Measurements from ENCODE around the gene CPVL.

Gene CPVL

DNA sequence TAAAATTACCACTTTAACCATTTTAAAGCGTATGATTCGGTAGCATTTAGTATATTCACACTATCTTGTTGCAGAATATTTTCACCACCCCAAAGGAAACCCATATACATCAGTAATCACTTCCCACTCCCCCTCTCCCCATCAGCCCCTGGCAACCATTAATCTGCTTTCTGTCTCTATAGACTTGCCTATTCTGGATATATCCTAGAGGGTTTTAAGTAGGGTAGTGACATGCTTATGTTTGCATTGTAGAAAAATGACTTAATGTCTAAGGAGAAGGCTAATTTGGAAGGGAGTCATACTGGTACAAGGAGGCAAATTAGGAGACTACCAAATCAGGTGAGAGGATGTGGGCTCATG, 145.6 kb downstream of the CPVL start:
- DNase-seq (ENCODE audit: low spot score) = no peak

DNA sequence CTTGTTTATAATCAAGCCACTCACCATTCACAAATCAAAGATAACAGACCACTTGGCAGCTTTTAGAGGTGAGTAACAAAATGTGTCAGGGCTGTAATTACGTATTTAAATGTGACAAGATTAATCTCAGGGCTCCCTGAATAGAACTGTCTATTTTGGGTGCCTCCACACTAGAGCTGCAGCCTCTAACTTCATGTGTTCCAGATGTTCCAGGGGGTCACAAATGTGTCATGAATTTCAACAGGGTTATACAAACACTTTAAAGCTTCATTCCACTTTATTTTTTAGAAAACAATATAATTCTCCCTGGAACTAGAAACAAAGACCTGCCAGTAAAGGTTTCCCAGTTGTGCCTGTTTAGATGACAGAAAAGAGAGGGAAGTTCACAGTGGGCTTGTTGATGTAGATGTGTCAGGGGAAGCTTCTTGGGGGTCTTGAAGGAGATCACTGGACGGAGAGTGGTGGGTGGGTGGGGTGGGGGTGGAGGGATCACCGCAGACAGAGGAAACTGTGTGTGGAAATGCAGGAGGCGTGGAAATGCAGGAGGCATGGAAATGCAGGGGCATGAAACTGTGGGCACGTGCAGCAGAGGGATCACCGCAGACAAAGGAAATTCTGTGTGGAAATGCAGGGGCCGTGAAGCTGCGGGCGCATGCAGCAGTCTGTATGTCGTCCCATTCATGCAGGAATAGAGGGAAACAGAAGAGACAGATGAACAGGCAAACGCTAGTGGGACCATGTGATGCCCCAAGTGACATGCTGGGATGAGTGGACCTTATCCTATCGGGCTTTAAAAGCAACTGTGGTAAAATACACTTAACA, 146.2 kb downstream of the CPVL start:
- DNase-seq (ENCODE audit: low spot score) = no peak

DNA sequence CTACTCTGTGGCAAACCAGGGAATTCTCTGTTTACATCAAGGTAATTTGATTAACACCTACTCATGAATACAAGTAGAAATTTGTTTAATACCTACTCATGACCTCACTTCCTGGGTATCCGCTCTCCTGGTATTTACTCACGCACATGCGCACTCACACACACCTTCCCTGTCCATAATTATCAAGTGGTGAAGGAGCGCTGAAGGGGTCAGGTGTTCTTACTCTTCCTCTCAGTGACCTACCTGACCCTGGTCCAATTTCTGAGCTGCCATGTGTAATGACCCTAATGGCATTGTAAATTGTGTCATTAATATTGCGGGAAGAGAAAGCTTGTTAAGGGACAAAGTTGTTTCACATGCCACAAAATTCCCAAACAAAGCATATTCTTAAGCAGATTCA, 146.9 kb downstream of the CPVL start:
- no peak for DNase-seq (ENCODE audit: low spot score)

DNA sequence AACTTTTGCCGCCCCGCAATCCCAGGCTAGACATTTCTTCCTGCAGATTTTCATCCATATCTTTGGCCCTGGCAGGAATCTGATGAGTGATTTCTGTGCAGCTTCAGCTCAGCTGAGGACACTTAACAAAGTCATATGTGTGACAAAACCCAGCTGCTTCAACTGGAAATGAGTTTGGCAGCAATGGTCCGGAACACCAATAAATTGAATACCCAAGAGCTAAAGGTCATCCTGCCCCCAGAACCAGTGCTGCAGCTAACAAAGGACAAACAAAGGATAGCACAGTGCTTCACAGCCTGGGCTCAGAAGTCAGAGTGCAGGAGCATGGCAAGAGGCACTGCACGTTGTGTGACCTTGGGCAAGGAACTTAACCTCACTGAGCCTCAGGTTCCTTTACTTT, 148.2 kb downstream of the CPVL start:
- DNase-seq (ENCODE audit: low spot score) = no peak

DNA sequence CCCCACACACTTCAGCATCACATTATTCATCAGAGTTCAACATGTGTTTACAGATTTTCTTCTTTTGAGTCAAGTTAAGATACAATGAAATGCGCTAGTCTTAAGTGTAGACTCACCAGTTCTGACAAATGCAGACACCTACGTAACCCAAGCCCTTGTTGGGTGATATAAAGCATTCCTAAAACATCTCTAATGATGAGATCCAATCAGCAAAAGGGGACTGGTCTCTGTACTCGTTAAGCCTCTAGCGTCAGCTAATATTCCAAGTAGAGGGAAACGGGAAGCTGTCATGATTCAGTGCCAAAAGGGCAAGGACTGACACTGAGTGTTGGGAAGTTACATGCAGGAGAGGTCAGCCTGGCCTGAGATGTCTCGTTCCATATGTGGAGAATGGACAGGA, 149.5 kb downstream of the CPVL start:
- no peak for DNase-seq (ENCODE audit: low spot score)

DNA sequence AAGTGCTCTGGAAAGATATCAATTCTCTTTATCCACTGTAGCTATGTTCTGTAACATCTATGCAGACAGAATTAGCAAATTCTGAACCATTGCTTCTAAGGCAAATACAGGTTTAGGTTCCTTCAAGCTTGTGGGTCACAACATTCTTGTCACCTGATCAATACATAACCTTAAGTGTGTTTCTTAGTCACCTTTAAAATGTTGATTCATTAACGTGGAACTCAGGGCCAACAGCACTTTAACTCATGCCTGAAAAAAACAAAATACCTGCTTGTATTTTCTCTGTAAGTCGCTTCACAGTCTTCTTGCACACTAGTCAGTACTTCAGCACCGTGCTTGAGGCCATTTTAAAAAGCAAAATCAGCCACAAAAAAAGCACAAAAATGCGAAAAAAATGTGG, 153.0 kb downstream of the CPVL start:
- no peak for DNase-seq (ENCODE audit: low spot score)

DNA sequence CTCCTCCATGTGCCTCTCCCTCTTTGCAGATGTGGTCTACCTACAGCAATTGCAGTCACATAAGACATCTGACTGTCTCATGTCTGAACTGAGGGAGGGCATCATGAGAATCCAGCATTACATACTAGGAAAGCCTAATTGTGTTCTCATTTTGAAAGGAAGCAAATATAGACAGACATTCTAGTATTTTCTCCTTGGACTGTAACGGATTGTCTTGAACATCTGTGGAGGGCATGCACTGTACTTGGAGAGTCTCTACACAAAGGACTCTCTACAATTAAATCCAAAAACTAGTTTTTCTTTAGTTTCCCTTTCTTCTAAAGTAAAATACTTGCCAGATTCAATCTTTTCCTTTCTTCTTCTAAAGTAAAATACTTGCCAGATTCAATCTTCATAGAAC, 153.5 kb downstream of the CPVL start:
- DNase-seq (ENCODE audit: low spot score) = no peak

DNA sequence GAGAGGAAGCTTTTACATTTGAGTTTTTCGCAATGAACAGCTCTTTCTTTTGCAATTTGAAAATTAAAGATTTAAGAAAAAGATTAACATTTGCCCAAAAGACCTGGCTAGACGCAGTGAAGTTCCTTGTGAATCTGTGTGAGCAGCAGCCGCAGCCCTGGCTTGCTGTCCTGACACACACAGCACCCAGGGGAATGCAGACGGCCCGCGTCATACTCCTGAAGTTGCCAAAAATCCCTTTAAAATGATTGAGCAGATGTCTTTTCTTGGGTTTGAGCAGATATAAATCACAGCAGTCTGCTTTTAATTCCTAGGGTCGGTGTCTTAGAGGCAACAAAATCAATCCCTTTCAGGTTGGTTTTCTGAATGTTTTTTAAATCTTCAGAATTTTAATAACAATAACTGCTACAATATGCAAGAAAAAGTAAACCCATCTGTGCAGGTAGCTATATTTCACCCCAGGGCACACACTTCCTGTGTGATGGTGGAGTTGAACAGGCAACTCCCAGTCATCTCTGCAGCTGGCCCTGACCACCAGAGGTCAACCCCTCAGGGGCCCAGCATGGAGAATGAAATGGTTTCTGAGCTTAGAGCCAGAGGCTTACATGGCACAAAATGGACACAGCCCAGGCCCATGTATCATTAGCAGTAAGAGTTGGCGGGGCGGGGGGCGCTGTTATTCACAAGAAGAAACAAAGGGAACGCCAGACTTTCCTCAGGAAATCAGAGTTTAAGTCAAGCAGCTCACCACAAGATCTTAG, 156.0 kb downstream of the CPVL start:
- peak; percentile 80 for DNase-seq (ENCODE audit: low spot score)

DNA sequence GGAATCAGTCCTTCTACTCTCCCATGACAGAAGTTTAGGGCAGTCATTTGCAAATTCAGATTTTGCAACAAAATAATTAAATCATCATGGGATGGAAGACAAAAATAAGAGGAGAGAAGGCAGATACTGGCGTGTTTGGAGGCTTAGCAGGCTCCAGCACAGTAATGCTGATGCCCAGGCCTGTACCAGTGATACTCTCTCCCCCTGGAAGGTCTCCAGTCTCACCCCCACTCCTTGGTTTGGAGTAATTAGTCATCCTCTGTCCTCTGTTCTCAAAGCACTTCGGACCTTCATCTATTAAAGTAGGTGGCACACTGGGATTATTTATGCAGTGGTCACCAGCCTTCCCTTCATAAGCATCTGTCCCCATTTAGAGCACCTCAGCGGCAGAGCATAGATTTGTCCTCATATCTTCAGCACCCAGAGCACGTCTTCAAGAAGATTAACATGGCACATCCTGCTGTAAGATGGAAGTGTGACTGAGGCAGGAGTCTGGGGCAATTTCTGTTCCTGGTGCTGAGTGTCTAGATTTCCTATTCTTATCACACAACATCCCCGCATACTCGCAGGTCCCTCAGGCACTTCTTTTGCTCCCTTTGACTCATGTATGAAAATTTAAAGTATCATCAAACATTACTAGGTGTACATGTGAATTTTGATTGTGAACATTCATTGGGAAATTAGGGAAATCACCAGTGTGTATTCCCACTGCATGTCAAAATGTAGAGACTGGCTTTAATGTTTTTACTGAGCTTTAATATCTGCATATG, 156.9 kb downstream of the CPVL start:
- no peak for DNase-seq (ENCODE audit: low spot score)

DNA sequence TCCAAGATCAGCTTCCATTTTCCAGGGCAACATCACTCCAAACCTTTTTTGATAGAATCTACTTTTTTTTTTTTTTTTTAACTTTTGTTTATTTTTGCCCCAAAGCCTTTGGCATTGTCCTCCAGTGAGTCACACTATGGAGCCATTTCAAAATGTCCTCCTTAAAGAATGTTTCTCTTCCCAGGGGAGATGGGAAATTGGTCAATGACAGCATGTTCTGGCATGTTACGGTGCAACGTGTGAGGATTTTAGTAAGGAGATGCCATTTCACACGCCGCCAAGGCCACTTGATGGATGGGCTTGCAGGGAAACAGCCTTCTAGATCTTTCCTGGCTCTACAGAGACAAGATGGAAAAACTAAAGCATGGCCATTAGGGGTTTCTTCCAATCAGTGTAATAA, 157.5 kb downstream of the CPVL start:
- DNase-seq (ENCODE audit: low spot score) = no peak

DNA sequence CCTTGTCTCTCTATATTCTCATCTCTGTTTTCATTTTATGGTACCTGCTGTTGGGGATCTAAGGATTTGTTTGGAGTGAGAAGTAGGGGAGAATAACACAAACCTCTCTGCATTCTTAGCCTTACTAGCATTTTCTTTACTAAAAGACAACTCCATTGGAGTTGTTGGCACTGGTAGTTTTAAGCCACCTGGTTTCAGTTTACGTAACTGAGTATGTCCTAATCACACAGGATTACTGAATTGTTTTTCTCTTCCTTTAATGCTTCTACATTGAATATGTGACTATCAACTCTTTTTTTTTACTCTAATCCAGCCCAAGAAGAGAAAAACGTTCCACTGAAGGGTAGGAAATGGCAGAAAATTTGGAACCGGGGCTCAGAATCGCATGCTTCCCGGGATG, 158.2 kb downstream of the CPVL start:
- DNase-seq (ENCODE audit: low spot score) = no peak

DNA sequence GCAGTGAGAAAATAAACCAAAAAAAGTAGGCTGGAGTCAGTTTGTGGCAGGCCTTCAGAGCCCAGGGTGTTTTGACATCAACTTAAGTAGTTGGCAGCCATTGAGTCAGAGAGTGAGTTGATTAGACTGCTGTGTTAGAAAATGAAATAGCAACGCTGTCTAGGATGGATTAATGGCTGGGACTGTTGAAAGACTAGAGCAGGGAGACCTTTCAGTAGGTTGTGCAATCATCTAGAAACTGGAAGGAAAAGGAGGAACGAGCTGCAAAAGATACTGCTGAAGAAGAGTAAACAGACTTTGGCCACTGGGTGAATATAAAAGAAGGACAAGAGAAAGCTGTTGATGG, 159.6 kb downstream of the CPVL start:
- DNase-seq (ENCODE audit: low spot score) = no peak

DNA sequence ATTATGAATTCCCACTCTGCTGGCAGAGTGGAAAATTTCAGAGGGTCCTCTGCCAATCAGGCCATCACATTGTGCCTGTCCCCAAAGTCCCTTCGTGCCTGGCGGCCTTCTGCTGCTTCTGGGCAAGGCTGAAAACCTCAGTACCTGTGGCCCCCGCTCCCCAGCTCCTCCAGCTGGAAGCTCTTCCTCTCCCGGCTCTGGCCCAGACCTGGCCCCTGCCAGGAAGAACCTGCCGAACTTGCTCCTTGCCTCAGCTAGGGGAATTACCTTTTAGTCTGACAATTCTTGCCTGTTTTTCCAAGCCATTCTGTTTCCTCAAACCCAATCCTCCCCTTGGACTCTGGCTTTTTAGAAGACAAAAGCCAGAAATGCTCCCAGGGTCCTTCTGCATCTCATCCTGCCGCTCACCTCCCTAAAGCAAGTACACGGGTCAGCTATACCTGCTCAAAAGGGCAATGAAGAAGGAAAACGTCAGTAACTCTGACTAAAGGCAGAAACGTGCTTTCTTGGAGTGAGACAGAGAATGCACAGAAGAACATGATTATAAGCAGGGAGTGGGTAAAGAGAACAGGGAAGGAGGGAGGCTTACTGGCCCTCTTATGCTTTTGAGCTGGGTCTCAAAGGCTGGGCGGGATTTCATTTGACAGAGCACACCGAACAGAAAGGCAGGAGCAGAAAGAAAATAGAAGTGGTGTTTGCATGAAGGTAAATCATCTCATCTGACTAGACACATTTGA, 160.1 kb downstream of the CPVL start:
- DNase-seq (ENCODE audit: low spot score) = no peak

DNA sequence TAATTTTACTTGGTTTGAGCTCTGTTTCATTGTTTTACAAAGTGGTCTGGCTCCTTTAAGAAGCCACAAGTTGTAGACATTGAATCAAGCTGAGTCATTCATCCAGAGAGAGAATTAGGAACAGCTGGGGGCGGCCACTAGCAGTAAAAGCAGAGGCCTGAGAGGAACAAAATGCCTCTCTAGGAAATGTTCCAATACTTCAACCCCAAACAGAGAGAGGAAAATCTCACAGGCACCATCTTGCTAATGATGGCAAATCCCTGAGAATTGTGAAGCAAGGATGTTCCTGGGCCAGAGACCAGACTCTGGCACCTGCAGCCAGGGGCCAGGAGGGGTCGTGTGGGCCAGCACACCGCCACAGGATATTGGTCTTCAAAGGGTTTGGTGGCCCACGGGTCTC, 161.7 kb downstream of the CPVL start:
- no peak for DNase-seq (ENCODE audit: low spot score)

DNA sequence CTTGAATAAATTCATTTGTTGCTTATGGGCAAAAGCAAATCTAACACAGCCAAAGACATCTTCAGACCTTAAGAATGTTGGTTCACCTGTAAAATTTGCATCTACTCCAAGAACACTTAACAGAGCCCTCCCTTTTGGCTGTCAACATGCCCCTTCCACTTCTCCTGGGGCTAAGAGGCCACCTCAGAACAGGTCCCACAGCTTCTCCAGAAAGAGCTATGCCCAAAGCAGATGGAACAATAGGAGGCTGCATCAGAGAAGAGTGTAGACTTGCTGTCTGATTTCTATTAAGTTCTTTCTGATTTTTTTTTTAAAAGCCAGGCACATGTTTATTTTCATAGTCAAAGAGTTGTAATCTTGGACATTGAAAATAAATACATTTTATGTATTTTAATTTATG, 162.1 kb downstream of the CPVL start:
- no peak for DNase-seq (ENCODE audit: low spot score)

DNA sequence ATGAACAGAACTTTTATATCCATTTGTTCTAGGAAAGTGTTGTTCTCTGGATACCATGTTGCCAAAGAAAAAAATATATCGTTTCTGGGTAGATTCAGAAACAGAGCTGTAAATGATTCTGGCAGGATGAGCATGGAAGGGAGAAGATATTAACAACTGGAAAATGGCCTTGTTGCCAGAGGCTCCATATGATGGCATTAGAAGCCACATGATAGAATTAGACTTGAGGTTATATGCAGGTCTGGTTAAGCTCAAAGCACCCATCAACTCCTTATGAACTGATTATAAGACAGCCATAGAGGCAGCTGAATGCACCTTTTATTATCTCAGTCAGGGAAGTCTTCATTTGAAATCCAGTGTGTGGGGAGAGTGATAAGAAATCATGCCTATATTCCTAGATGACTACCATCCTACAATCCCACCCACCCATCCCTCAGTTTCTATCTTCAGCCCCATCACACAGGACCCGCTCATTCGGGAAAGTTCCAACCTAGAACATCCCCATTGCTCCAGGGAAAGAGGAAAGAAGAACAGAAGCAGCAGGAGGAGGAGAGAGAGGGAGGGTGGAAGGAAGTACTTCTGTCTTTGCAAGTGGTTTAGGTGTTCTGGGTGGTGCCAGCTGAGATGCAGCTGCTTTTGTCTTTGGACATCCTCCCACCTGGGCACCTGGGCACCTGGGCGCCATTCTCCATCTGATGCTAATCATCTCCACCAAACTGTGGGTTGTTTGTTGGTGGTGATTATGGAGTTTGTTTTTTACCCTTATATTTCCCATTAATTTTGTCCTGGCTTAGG, 162.7 kb downstream of the CPVL start:
- DNase-seq (ENCODE audit: low spot score) = no peak

DNA sequence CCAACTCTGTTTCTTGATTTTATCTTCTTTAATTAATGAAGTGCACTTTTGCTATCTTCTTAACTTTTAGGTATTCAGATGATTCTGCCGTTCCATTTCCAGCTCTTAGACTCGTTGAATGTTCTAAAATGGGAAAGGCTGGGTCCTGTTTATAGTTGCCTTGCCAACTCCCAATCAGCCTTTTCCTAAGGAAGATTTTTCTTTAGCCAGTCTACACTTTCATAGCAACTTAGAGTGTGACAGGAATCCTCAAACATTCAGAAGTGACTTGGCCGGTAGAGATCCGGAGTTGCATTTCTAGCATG, 165.2 kb downstream of the CPVL start:
- DNase-seq (ENCODE audit: low spot score) = no peak

DNA sequence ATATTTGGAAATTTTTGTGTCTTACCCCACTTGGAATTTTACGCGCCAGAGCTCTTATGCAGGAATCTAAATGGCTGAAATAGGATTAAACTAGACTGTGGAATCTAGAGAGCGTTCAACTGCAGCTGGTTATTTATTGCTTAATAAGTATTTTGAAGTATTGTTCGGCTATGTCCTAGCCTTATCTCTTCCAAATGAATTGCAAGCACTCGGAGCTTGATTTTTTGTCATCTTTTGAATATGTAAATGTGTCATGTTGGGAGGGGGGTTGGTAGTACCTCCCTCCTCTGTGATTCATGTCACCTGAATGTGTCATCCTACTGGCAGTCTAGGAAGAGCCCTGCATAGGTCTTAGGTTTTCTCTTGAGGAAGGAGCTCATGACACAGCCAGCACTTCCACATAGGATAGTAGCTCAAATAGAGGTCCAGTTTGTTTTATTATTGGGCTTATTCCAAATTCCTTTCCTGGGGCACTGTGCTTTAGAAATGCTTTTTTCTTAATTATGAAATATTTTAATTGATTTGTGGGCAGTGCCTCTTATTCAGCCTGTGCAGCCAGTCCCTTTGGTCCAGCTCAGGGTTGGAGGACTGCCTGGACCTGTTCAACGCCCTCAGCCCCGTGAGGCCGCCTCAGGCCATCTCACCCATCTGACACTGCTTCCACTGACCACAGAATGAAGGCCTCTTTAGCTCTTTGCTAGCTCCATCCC, 165.7 kb downstream of the CPVL start:
- DNase-seq (ENCODE audit: low spot score) = no peak

DNA sequence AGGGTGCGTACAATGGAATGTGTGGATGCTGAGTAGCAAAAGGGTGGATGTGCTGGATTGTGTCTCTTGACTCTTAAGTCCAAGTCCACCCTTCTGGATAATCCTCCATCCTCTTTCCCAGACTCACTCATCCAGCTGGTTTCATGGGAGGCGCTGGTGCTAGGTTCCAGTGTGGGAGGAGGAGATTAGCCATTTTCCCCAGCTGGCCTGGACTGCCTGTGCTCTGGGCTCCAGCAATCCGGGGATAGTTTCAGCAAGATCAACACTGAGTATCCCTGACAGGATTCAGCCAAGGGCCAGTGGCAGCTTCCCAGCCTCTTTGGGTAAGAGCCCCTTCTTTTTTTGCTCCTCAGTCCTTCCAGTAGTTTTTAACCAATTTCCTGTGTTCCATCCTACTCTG, 166.6 kb downstream of the CPVL start:
- DNase-seq (ENCODE audit: low spot score) = no peak

DNA sequence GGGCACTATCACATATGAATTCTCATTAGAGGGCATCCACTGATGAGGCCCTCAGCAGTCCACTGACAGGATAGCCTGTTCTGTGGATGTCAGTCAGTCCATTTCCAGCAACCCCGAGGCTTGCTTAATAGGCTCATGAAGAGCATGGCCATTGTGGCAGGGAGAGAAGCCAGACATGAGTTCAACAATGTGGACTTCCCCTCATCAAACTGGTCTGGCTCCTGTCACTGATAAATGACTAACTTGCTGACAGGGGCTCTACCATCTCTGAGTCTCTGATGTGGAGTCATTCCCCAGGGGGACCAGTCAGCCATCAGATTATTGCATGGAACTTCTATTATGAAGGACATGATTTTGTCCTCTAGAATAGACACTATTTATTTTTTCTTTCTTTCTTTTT, 168.5 kb downstream of the CPVL start:
- no peak for DNase-seq (ENCODE audit: low spot score)

DNA sequence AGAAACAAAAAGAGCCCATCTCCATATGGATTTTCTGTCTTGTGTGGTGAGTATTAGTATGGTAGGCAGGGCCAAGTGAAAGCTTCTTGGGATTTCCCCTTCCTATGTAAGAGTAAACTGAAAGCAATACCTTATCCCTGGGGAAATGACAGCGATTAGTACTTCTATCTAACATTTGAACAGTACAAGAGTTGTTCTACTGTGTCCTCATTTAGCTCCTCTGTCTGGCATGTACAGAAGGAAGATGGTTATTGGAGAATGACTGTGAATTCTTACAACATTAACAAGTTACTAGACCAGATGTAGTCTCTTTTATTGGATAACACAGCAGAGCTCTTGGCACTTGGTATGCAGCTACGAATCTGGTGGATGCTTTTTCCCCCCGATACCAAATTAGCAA, 170.3 kb downstream of the CPVL start:
- DNase-seq (ENCODE audit: low spot score) = no peak

Measured in left forelimb (tissue), 1 donor.